Measurements from ENCODE around the gene SART3.

GRCh38 chr12:108577458-108577857, 16.5 kb upstream of the SART3 start:
- TF ChIP-seq, protein P1, sequence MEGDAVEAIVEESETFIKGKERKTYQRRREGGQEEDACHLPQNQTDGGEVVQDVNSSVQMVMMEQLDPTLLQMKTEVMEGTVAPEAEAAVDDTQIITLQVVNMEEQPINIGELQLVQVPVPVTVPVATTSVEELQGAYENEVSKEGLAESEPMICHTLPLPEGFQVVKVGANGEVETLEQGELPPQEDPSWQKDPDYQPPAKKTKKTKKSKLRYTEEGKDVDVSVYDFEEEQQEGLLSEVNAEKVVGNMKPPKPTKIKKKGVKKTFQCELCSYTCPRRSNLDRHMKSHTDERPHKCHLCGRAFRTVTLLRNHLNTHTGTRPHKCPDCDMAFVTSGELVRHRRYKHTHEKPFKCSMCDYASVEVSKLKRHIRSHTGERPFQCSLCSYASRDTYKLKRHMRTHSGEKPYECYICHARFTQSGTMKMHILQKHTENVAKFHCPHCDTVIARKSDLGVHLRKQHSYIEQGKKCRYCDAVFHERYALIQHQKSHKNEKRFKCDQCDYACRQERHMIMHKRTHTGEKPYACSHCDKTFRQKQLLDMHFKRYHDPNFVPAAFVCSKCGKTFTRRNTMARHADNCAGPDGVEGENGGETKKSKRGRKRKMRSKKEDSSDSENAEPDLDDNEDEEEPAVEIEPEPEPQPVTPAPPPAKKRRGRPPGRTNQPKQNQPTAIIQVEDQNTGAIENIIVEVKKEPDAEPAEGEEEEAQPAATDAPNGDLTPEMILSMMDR (IDR thresholded peaks at IDR 0.05), result no peak
- no peak for TF ChIP-seq POLR2A (IDR thresholded peaks at IDR 0.05; ENCODE audit: low read depth)
- no peak for TF ChIP-seq POLR2AphosphoS5 (IDR thresholded peaks at IDR 0.05)
